ENCODE data around the gene NCK2. TPM values are rescaled to one million over a fixed set of nuclear protein-coding genes. Genes with fewer than 3 reads are reported as not detected.

NCK2 gene
- total and polyA plus RNA-seq, 10 of the 15 experiments (the other 5 are each of a cell fraction or from before 2014, with no cell fraction given) = 1.2 to 30.9 (median 14.1) TPM

- ChIA-PET SMC1A (ENCODE audit: uncharacterized antibody, unreplicated experiment) (no interaction called here), RAD21 (ENCODE audit: unreplicated experiment) (no interaction called here), CTCF (interaction anchor here (0.6 kb wide), 1 partner anchor 508 kb away, joined by 5 read pairs; no protein-coding TSS in a partner anchor), POLR2A (no interaction called here)
- peaks cover 0 to 2% of the 10 kb centered on the region in 2 experiments; a peak in 1 of 4 replicates for H3K36me3 ChIP-seq (ENCODE audit: control insufficient read depth in 2 of 2, insufficient read depth in 2 of 2, low read length in 1 of 2)
- in situ Hi-C loops (cut with MboI) (no loop called here), intact Hi-C loops (cut with micrococcal nuclease; ENCODE audit: unreplicated experiment) (no loop called here)
- H3K4me1 ChIP-seq (ENCODE audit: control insufficient read depth, insufficient read depth, low read length) = peaks cover 64% of the 10 kb centered on the region
- H3K4me3 ChIP-seq = no peak overlapping the region
- H3K27me3 ChIP-seq (replicated peaks in 1 of 2; ENCODE audit: control insufficient read depth in 2 of 2, insufficient read depth in 2 of 2, low read length in 1 of 2) = no peaks in the 10 kb centered on the region
- TF ChIP-seq JUNB (IDR thresholded peaks at IDR 0.05) (0 out of 2 replicates have a peak, but pooled peaks have one; percentile 18), SPI1 (IDR thresholded peaks at IDR 0.05; ENCODE audit: borderline replicate concordance, insufficient read depth, low read depth, low read length) (no peak), CREM (IDR thresholded peaks at IDR 0.05; ENCODE audit: low read depth) (peak; percentile 66), PBX3 (IDR thresholded peaks at IDR 0.05; ENCODE audit: insufficient replicate concordance, low read depth, low read length) (no peak), ETV6 (conservative IDR thresholded peaks at IDR 0.05 in 1 of 2, IDR thresholded peaks at IDR 0.05 in 1 of 2; ENCODE audit: borderline replicate concordance in 1 of 2, low read depth in 1 of 2) (no peak), RUNX3 (IDR thresholded peaks at IDR 0.05; ENCODE audit: low read length) (peak; percentile 22; the same call in 1 of the 2 replicates), HCFC1 (IDR thresholded peaks at IDR 0.05; ENCODE audit: low read length) (no peak), EP300 (IDR thresholded peaks at IDR 0.05; ENCODE audit: borderline replicate concordance in 1 of 2, control insufficient read depth in 1 of 2, low read depth in 2 of 2, low read length in 2 of 2) (no peak), IRF5 (IDR thresholded peaks at IDR 0.05; ENCODE audit: borderline replicate concordance) (no peak), CREB1 (IDR thresholded peaks at IDR 0.05; ENCODE audit: low read depth) (peak; percentile 65), SUZ12 (IDR thresholded peaks at IDR 0.05; ENCODE audit: unreplicated experiment) (no peak), EGR1 (IDR thresholded peaks at IDR 0.05; ENCODE audit: borderline replicate concordance in 1 of 2, low read depth in 2 of 2, low read length in 2 of 2) (peak in 1 of 2 experiments; percentile 30; a peak in 1 of 3 replicates), USF1 (IDR thresholded peaks at IDR 0.05; ENCODE audit: borderline replicate concordance, extremely low read length, insufficient read depth, low read depth, low read length) (no peak), ELK1 (IDR thresholded peaks at IDR 0.05; ENCODE audit: low read depth, low read length) (no peak), STAT3 (IDR thresholded peaks at IDR 0.05; ENCODE audit: low read depth, low read length) (no peak), CBFB (IDR thresholded peaks at IDR 0.05; ENCODE audit: low read depth) (no peak), DPF2 (IDR thresholded peaks at IDR 0.05) (no peak)
- no peak overlapping the region for H2AFZ ChIP-seq (ENCODE audit: control insufficient read depth, low read depth, low read length)
- H3K9ac ChIP-seq (ENCODE audit: control insufficient read depth, insufficient read depth, low read length) = no peak overlapping the region
- H3K79me2 ChIP-seq (ENCODE audit: control insufficient read depth, insufficient read depth, low read length) = peaks cover 78% of the 10 kb centered on the region
- no peaks in the 10 kb centered on the region for H4K20me1 ChIP-seq (ENCODE audit: control insufficient read depth, insufficient read depth)
- no TSS peak for BruUV-seq (replicated peaks)
- peak overlapping the region; percentile 41 for H3K4me2 ChIP-seq (ENCODE audit: control insufficient read depth, insufficient read depth)
- FAIRE-seq (no peak), DNase-seq (ENCODE audit: low read depth, low spot score) (no peak), ATAC-seq (no peak)
- peaks cover 2% of the 10 kb centered on the region; the same call in 1 of the 3 replicates for H3K9me3 ChIP-seq (replicated peaks; ENCODE audit: control insufficient read depth, insufficient read depth, low read length)
- H3K27ac ChIP-seq (ENCODE audit: control insufficient read depth, insufficient read depth) = peak overlapping the region; percentile 52
- WGBS (ENCODE audit: insufficient coverage, insufficient replicate concordance, low lambda C conversion rate, missing lambda C conversion rate) = 6% methylated on average over 8 of the region's 8 CpGs
These were observed 62.3 kb downstream of the NCK2 start for GRCh38 chr2:105806996-105807395.

Measured in GM12878 (cell line).